Measurements from ENCODE around the gene RNFT2.

The RNFT2 gene
- 4.8 to 6.8 (median 6.4) reads per million in 3 experiments for total RNA-seq

- DNase-seq = peak; percentile 99
These were observed at the start of gene RNFT2, which contains the start of gene SPRING1 for GRCh38 chr12:116737774-116738657. TSS of gene RNFT2 (plus strand) at chr12:116738315. CDS start at chr12:116740498, 2,183 bp downstream. TSS of gene SPRING1 (minus strand) at chr12:116738069. CDS start at chr12:116737900, 169 bp downstream.

- DNase-seq = no peak
These were observed 48.6 kb upstream of the RNFT2 start for GRCh38 chr12:116689521-116689920.

- no peak for DNase-seq
These were observed 48.0 kb upstream of the RNFT2 start for GRCh38 chr12:116689979-116690744.

- DNase-seq = no peak
These were observed 46.9 kb upstream of the RNFT2 start for GRCh38 chr12:116691205-116691604.

- DNase-seq = no peak
These were observed 46.5 kb upstream of the RNFT2 start for GRCh38 chr12:116691636-116692035.

GRCh38 chr12:116692605-116693004, 45.5 kb upstream of the RNFT2 start:
- no peak for DNase-seq

- DNase-seq = no peak
These were observed 44.6 kb upstream of the RNFT2 start for GRCh38 chr12:116693286-116694227.

- no peak for DNase-seq
These were observed 43.3 kb upstream of the RNFT2 start for GRCh38 chr12:116694653-116695463.

GRCh38 chr12:116695464-116695725, 42.7 kb upstream of the RNFT2 start:
- DNase-seq = no peak

GRCh38 chr12:116697305-116697704, 40.8 kb upstream of the RNFT2 start:
- DNase-seq = no peak

GRCh38 chr12:116697716-116698115, 40.4 kb upstream of the RNFT2 start:
- DNase-seq = no peak

- no peak for DNase-seq
These were observed 40.0 kb upstream of the RNFT2 start for GRCh38 chr12:116698116-116698515.

GRCh38 chr12:116698554-116699075, 39.5 kb upstream of the RNFT2 start:
- DNase-seq = no peak

- no peak for DNase-seq
These were observed 38.0 kb upstream of the RNFT2 start for GRCh38 chr12:116700066-116700465.

- DNase-seq = no peak
These were observed 36.7 kb upstream of the RNFT2 start for GRCh38 chr12:116701432-116701831.

- peak; percentile 39 for DNase-seq
These were observed 34.8 kb upstream of the RNFT2 start for GRCh38 chr12:116703214-116703795.

GRCh38 chr12:116707751-116708150, 30.4 kb upstream of the RNFT2 start:
- DNase-seq = no peak

GRCh38 chr12:116708826-116709756, 29.0 kb upstream of the RNFT2 start:
- DNase-seq = peak; percentile 9

- DNase-seq = no peak
These were observed 28.3 kb upstream of the RNFT2 start for GRCh38 chr12:116709768-116710167.

All from central memory CD4-positive, alpha-beta T cell (primary cell).